Liver (tissue), 9 donors: ENCODE data around the gene IL37. TPM values are rescaled to one million over a fixed set of nuclear protein-coding genes. Genes with fewer than 3 reads are reported as not detected.

ENCODE experiments used
- DNase-seq: peaks from one replicate; pipeline ENCODE4 v3.0.0-alpha.2; 2017; ENCODE audit warnings: low spot score
- H3K27ac ChIP-seq, 2 donors: one replicate each; pipeline ENCODE4 v1.7.0; 2013; ENCODE audit warnings: inconsistent platforms in 2 of 2, low read length in 2 of 2, control low read depth in 1 of 2, low read depth in 1 of 2, mild to moderate bottlenecking in 1 of 2
- H3K27me3 ChIP-seq, 4 donors: one replicate each; pipeline versions ENCODE4 v1.6.1 to v1.7.0; 2013; ENCODE audit warnings: low read length in 3 of 4, inconsistent platforms in 1 of 4, mild to moderate bottlenecking in 1 of 4, moderate library complexity in 1 of 4; ENCODE audit not compliant: control insufficient read depth in 4 of 4, insufficient read depth in 4 of 4
- H3K36me3 ChIP-seq, 4 donors: one replicate each; pipeline versions ENCODE4 v1.6.1 to v1.7.0; 2013; ENCODE audit warnings: low read length in 3 of 4, mild to moderate bottlenecking in 3 of 4, low read depth in 1 of 4, moderate library complexity in 1 of 4; ENCODE audit not compliant: control insufficient read depth in 4 of 4, insufficient read depth in 3 of 4
- H3K4me1 ChIP-seq, 4 donors: one replicate each; pipeline versions ENCODE4 v1.6.1 to v1.7.0; 2013; ENCODE audit warnings: low read length in 3 of 4, mild to moderate bottlenecking in 3 of 4, moderate library complexity in 1 of 4; ENCODE audit not compliant: control insufficient read depth in 4 of 4, insufficient read depth in 4 of 4
- H3K4me3 ChIP-seq, 3 donors: one replicate each; pipeline versions ENCODE4 v1.6.1 to v1.7.0; 2013; ENCODE audit warnings: low read length in 3 of 3, control low read depth in 1 of 3, low read depth in 1 of 3, mild to moderate bottlenecking in 1 of 3
- H3K9ac ChIP-seq, 2 donors: one replicate each; pipeline ENCODE4 v1.7.0; 2013; ENCODE audit warnings: low read length in 2 of 2, mild to moderate bottlenecking in 2 of 2, moderate library complexity in 2 of 2, control low read depth in 1 of 2, low read depth in 1 of 2
- H3K9me3 ChIP-seq, 4 donors: one replicate each; pipeline versions ENCODE4 v1.6.1 to v1.7.0; 2013; ENCODE audit warnings: low read length in 3 of 4; ENCODE audit not compliant: control insufficient read depth in 4 of 4
- EGR1 ChIP-seq, 2 donors: IDR thresholded peaks; 2 replicates each; pipeline ENCODE4 v1.6.1; 2016 to 2018; ENCODE audit warnings: antibody characterized with exemption in 2 of 2, low read depth in 2 of 2
- FOXA1 ChIP-seq: IDR thresholded peaks from 2 replicates; pipeline ENCODE4 v1.6.1; 2016; ENCODE audit warnings: antibody characterized with exemption
- FOXA2 ChIP-seq: IDR thresholded peaks from 2 replicates; pipeline ENCODE4 v1.6.1; 2016; ENCODE audit warnings: antibody characterized with exemption
- GABPA ChIP-seq, 2 donors: IDR thresholded peaks in 1 of 2; conservative IDR thresholded peaks in 1 of 2; 2 replicates each; pipeline ENCODE4 v1.6.1; 2016; ENCODE audit warnings: antibody characterized with exemption in 2 of 2, mild to moderate bottlenecking in 1 of 2, moderate library complexity in 1 of 2
- HNF4A ChIP-seq, 2 donors: conservative IDR thresholded peaks; 2 replicates each; pipeline ENCODE4 v1.6.1; 2016; ENCODE audit warnings: antibody characterized with exemption in 2 of 2, mild to moderate bottlenecking in 2 of 2
- JUND ChIP-seq, 2 donors: IDR thresholded peaks; 2 replicates each; pipeline ENCODE4 v1.6.1; 2016; ENCODE audit warnings: antibody characterized with exemption in 2 of 2
- NR2F2 ChIP-seq: IDR thresholded peaks from 2 replicates; pipeline ENCODE4 v1.6.1; 2016; ENCODE audit warnings: antibody characterized with exemption
- RAD21 ChIP-seq, 2 donors: IDR thresholded peaks; 2 replicates each; pipeline ENCODE4 v1.6.1; 2016; ENCODE audit warnings: antibody characterized with exemption in 2 of 2, mild to moderate bottlenecking in 2 of 2
- RXRA ChIP-seq, 2 donors: IDR thresholded peaks; 2 replicates each; pipeline ENCODE4 v1.6.1; 2017 to 2018; ENCODE audit warnings: antibody characterized with exemption in 2 of 2, mild to moderate bottlenecking in 1 of 2
- TAF1 ChIP-seq: conservative IDR thresholded peaks from 2 replicates; pipeline ENCODE4 v1.6.1; 2016; ENCODE audit warnings: antibody characterized with exemption, mild to moderate bottlenecking
- YY1 ChIP-seq: IDR thresholded peaks from 2 replicates; pipeline ENCODE4 v1.6.1; 2016; ENCODE audit warnings: antibody characterized with exemption, mild to moderate bottlenecking
- ZBTB33 ChIP-seq: IDR thresholded peaks from 2 replicates; pipeline ENCODE4 v1.6.1; 2016; ENCODE audit warnings: antibody characterized with exemption
- WGBS: extraction: QIAGEN DNeasy Blood & Tissue Kit; methylation state at CpG from one replicate; pipeline ENCODE4 v1.1.7; 2013; 5-methylcytosine and 5-hydroxymethylcytosine counted together
- polyA plus RNA-seq, 2 donors: library from polyadenylated mRNA; stranded (reverse) in 1 of 2; unstranded in 1 of 2; fragments of 200-250 nt in 1 of 2; fragments of >200 nt in 1 of 2; fragmentation: Nextera tagmentation in 1 of 2; extraction: Ambion mirVana in 1 of 2; gene quantifications; one replicate each; pipeline versions ENCODE4 v1.2.1 to v1.2.3, GENCODE V29; 2013 to 2015
- total RNA-seq, 2 donors: library from RNA; depleted of rRNA; stranded (reverse); fragments of >200 nt; gene quantifications; one replicate each; pipeline ENCODE4 v1.2.3, GENCODE V29; 2014
- TF ChIP-seq, protein P1 (sequence below): IDR thresholded peaks from 2 replicates; pipeline ENCODE4 v1.6.1; 2016; ENCODE audit warnings: antibody characterized with exemption
- TF ChIP-seq, protein P2 (sequence below): fragments of 150-350 bp; IDR thresholded peaks from 2 replicates; pipeline ENCODE4 v1.5.1; 2017; ENCODE audit warnings: improper control_type of control experiment, low read depth, low read length; ENCODE audit not compliant: missing input control
- TF ChIP-seq, protein P3 (sequence below): IDR thresholded peaks from 2 replicates; pipeline ENCODE4 v1.6.1; 2016; ENCODE audit warnings: antibody characterized with exemption, mild to moderate bottlenecking
- TF ChIP-seq, protein P4 (sequence below): IDR thresholded peaks from 2 replicates; pipeline ENCODE4 v1.6.1; 2016; ENCODE audit warnings: antibody characterized with exemption
- donor health status: healthy.
- donor health status: healthy.
- donor health status: healthy.
- donor health status: healthy.
- donor health status: healthy.

Gene IL37
- total and polyA plus RNA-seq, 4 donors: not detected

GRCh38 chr2:112919086-112919485 is 8.1 kb downstream of the IL37 start:
- H3K9ac ChIP-seq: no peak overlapping the region
- H3K4me3 ChIP-seq: no peak overlapping the region
- no peaks in the 10 kb centered on the region for H3K4me1 ChIP-seq
- WGBS: 91% methylated on average over 1 of the region's 1 CpG
- H3K27me3 ChIP-seq: no peaks in the 10 kb centered on the region
- peak; percentile 8 for DNase-seq
- no peaks in the 10 kb centered on the region for H3K9me3 ChIP-seq
- no peaks in the 10 kb centered on the region for H3K36me3 ChIP-seq
- TF ChIP-seq NR2F2 (no peak), TAF1 (no peak), ZBTB33 (no peak), FOXA1 (no peak), GABPA (IDR thresholded peaks at IDR 0.05 in 1 of 2, conservative IDR thresholded peaks at IDR 0.05 in 1 of 2) (no peak), RXRA (IDR thresholded peaks at IDR 0.05) (no peak), HNF4A (conservative IDR thresholded peaks at IDR 0.05) (no peak), FOXA2 (no peak), JUND (IDR thresholded peaks at IDR 0.05) (no peak), YY1 (no peak), EGR1 (IDR thresholded peaks at IDR 0.05; ENCODE audit: low read depth in 2 of 2) (no peak), RAD21 (IDR thresholded peaks at IDR 0.05) (no peak)
- TF ChIP-seq, protein P1, sequence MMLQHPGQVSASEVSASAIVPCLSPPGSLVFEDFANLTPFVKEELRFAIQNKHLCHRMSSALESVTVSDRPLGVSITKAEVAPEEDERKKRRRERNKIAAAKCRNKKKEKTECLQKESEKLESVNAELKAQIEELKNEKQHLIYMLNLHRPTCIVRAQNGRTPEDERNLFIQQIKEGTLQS: no peak
- TF ChIP-seq, protein P2, sequence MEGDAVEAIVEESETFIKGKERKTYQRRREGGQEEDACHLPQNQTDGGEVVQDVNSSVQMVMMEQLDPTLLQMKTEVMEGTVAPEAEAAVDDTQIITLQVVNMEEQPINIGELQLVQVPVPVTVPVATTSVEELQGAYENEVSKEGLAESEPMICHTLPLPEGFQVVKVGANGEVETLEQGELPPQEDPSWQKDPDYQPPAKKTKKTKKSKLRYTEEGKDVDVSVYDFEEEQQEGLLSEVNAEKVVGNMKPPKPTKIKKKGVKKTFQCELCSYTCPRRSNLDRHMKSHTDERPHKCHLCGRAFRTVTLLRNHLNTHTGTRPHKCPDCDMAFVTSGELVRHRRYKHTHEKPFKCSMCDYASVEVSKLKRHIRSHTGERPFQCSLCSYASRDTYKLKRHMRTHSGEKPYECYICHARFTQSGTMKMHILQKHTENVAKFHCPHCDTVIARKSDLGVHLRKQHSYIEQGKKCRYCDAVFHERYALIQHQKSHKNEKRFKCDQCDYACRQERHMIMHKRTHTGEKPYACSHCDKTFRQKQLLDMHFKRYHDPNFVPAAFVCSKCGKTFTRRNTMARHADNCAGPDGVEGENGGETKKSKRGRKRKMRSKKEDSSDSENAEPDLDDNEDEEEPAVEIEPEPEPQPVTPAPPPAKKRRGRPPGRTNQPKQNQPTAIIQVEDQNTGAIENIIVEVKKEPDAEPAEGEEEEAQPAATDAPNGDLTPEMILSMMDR: no peak
- TF ChIP-seq, protein P3, sequence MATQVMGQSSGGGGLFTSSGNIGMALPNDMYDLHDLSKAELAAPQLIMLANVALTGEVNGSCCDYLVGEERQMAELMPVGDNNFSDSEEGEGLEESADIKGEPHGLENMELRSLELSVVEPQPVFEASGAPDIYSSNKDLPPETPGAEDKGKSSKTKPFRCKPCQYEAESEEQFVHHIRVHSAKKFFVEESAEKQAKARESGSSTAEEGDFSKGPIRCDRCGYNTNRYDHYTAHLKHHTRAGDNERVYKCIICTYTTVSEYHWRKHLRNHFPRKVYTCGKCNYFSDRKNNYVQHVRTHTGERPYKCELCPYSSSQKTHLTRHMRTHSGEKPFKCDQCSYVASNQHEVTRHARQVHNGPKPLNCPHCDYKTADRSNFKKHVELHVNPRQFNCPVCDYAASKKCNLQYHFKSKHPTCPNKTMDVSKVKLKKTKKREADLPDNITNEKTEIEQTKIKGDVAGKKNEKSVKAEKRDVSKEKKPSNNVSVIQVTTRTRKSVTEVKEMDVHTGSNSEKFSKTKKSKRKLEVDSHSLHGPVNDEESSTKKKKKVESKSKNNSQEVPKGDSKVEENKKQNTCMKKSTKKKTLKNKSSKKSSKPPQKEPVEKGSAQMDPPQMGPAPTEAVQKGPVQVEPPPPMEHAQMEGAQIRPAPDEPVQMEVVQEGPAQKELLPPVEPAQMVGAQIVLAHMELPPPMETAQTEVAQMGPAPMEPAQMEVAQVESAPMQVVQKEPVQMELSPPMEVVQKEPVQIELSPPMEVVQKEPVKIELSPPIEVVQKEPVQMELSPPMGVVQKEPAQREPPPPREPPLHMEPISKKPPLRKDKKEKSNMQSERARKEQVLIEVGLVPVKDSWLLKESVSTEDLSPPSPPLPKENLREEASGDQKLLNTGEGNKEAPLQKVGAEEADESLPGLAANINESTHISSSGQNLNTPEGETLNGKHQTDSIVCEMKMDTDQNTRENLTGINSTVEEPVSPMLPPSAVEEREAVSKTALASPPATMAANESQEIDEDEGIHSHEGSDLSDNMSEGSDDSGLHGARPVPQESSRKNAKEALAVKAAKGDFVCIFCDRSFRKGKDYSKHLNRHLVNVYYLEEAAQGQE: no peak
- TF ChIP-seq, protein P4, sequence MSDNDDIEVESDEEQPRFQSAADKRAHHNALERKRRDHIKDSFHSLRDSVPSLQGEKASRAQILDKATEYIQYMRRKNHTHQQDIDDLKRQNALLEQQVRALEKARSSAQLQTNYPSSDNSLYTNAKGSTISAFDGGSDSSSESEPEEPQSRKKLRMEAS: no peak
- H3K27ac ChIP-seq: no peak overlapping the region
